Activated CD8-positive, alpha-beta memory T cell treated with anti-CD3 and anti-CD28 coated beads, Interleukin-2, amount 50 U/mL, for 48 hours (primary cell): ENCODE measurements around the gene KCNQ2.

Experiments used
- DNase-seq: peaks from one replicate; pipeline ENCODE4 v3.0.0-alpha.2; 2020

The KCNQ2 gene

GRCh38 chr20:63501818-63502670, 29.6 kb upstream of the KCNQ2 start:
- no peak for DNase-seq

DNA sequence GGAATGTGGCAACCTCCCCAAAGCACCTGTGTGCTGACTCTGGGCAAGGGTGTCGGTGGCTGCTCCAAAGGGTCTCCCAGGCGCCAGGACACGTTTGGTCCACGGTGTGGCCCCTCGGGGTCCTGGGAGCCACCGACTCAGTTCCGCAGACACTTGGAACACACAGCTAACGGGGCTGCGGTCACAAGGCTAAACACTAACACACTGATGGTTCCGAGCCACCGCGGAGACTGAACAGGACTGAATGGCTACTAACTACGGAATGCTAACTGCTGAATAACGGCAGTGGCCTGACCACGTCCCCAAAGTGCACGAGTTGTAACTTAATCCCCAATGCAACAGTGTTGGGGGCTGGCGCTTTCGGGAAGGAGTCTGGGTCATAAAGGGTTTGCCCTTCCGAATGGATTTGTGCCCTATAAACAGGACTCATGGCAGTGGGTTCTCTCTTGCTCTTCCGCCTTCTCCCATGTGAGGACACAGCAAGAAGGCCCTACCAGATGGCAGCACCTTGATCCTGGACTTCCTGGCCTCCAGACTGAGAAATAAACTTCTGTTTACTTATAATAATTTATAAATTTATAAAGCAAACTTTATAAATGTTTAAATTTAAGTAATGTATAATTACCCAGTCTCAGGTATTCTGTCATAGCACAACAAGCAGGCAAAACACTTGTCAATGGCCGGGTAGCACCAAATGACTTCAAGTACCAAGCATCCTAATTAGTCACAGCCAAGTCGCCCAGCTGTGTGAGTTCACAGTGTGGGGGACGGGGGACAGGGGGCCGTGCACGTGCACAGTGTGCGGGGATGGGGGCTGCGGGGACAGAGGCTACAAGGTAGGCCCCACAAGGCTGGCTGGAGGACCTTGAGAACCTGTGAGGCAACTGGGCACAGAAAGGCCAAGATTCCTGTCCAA, 28.7 kb upstream of the KCNQ2 start:
- DNase-seq = no peak

DNA sequence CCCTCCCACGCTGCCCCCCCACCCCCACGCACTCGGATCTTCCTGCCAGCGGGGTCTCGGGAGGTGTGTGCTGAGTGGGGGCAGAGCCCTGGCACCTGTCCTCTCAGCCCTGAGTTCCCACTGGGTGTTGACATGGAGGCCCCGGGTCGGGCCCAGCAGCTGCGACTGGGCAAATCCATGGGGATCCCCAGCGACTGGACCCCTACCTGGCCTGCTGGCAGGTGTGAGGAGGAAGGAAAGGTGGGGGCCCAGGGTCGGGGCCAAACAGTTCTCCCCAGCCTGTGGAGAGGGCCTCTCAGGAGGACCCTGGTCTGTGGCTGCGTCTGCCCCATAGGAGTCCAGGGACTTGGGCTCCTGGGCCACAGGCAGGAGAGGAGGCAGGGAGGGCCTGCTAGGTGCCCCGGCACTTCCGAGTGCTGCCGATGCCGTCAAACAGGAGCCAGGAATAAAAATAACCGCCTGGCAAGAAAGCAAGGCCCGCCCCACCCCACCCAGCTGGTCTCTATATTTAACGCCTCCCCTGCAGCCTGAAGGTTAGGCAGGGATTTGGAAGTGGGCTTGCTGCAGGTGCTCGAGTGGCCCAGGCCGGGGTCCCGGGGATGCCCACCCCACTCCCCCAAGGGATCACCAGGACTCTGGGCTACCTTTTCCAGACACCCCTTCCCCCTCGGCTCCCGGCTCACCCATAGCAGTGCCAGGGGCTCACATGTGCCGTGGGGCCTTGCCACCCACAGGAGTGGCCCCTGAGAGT, 27.9 kb upstream of the KCNQ2 start:
- DNase-seq = no peak

DNA sequence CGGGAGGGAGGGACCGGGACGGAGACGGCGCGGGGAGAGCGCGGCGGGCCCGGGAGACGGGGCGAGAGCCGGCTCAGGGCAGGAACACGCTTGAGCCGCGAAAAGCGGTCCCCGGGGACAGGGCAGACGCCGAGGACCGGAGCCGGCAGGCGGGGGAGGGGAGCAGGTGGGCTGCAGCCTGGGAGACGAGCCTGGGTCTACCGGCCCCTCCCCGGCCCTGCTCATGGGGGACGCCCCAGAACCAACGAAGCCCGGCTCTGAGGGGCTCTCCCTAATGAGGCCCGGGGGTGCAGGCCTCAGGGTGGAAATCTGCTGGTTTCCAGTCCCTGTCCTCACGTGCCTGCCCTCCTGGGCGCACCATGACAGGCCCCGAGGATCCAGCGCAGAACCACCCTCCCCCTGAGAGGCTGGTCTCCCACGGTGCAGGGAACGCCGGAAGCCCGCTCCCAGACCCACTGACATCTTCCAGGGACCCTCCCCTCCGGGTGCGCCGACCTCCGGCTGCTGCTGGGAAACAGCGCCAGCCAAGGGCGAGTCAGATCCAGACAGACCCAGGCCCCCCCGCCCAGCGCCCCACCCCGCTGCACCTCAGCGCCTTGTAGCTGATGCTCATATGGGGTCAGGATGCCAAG, 27.0 kb upstream of the KCNQ2 start:
- no peak for DNase-seq

- no peak for DNase-seq
These were observed 26.5 kb upstream of the KCNQ2 start, which contains the start of gene EEF1A2 for GRCh38 chr20:63498960-63499337. EEF1A2 (minus strand) TSS chr20:63499083; CDS start chr20:63497763, 1,320 bp downstream.

DNA sequence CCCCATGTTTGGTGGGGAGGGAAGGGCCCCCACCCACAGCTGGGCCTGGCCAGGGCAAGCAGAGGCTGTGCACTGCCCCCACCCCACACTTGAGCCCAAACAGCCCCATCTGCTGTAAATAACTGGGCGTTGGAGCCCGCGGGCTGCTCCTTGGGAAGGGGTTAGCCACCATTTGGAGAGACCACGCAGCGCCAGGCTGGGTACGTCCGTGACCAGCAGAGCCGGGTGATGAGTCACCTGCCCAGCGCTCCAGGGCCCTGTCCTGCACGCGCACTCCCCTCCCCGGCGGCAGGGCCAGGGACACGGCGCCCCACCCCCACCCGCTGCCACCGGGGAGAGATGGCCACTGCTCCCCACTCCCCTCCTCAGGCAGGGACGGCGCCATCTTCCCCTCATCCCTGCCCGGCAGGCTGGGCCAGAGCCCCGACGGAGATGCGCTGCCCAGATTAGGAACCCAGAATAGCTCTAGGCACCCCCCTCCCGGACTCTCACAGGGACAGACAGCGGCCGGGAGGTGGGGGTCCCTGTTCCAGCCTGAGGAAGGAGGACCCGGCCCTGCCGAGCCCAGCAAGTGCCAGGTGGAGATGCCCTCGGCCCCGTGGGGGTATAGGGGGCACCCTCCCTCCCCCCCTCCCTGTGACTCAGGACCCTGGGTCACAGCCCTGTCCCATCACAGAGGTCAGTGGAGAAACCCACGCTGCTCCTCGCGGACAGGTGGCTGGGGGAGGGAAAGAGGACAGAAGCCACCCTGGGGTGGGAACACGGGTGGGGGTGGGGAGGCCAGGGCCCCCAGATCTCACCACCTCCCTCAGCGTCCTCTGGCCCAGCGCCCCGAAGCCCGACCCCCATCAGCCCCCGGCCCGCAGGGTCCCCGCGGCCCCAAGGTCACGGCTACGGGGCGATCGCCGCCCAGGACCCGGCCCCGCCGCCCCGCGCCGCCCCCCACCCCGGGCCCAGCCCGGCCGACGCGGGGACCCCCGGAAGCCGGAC, 25.8 kb upstream of the KCNQ2 start:
- no peak for DNase-seq

DNA sequence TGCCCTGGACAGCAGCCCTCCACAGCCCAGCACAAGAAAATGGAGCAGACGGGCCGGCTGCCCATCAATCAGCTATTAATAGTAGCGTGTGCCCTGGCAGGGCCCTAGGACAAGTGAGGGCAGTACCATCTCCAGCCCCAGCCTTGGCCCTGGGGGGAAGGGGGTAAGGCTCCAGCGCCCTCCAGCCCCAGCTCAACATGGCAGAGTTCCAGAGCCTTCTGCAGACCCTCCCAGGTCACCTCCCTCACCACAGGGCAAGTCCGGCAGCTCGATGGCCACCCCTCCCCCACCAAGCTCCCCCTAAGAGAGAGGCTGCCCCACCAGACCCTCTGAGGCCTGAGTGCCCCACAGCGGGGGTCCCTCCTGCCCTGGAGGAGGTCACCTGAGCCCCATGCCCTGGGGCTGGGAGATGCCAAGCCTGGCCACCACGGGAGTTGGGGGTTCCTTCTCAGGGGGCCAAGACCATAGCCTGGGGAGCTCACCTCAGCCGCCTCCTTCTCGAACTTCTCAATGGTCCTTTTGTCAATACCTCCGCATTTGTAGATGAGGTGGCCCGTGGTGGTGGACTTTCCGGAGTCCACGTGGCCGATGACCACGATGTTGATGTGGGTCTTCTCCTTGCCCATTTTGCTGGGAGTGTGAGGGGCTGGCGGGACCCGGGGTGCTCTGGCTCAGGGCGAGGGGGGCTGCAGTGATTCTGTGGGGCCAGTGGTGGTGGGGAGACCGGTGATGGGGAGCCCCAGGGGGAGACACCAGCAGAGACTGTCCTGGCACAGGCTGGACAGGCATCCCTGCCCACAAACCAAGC, 24.9 kb upstream of the KCNQ2 start:
- DNase-seq = no peak

GRCh38 chr20:63496596-63497120, 24.2 kb upstream of the KCNQ2 start:
- DNase-seq = no peak

DNA sequence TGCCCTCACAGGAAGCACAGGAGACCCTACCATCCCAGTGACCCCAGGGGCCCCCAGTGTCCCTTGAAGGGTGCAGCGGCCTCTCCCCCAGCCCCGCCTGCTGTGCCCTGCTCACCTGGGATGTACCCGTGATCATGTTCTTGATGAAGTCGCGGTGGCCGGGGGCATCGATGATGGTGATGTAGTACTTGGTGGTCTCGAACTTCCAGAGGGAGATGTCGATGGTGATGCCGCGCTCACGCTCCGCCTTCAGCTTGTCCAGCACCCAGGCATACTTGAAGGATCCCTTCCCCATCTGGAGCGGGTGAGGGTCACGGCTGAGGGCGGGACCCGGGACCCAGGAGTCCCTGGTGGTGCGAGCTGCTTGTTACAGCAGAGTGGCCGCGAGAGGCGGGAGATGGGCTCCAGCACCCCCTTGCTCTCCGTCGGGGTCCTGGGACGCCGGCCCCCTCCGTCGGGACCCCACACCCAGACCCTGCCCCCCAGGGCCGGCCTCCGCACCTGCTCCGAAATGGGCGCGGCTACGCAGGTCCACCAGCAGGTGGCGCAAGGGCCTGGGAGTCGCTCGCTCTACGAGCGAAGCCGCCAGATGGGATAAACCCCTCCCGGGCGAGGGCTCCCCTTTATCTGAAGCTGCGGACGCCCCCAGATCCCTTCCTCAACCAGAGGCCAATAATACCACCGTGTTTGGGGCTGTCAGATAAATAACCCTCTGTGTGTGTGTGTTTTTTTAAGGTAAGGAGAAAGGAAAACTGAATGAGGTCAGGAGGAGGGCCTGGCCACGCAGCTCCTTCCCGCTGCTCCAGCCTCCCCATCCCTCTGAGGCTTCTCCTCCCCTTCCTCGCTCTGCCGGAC, 23.5 kb upstream of the KCNQ2 start:
- peak; percentile 93 for DNase-seq

DNA sequence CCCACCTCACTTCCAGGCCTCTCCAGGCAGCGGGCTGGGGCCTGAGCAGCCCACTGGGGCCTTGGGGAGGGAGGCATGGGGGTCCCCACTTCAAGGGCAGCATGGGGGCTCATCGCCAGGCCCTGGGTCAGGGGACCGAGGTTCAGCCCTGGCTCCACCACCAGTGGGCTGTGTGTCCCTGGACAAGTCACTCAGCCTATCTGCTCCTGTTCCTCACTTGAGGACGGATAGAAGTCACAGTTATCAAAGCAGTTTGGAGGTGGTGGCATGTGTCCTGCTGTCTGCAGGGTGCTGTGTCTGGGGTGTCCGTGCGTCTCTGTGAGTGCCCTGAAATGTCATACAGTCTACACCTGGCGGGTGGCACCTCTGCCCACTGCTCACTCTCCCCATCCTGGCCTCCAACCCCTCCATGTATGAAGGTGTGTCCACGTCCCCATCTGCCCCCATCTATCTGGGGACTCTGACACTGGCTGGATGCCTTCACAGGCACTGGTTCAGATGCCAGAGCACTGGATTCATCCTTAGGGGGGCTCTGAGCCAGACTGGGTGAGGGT, 22.8 kb upstream of the KCNQ2 start:
- DNase-seq = no peak

DNA sequence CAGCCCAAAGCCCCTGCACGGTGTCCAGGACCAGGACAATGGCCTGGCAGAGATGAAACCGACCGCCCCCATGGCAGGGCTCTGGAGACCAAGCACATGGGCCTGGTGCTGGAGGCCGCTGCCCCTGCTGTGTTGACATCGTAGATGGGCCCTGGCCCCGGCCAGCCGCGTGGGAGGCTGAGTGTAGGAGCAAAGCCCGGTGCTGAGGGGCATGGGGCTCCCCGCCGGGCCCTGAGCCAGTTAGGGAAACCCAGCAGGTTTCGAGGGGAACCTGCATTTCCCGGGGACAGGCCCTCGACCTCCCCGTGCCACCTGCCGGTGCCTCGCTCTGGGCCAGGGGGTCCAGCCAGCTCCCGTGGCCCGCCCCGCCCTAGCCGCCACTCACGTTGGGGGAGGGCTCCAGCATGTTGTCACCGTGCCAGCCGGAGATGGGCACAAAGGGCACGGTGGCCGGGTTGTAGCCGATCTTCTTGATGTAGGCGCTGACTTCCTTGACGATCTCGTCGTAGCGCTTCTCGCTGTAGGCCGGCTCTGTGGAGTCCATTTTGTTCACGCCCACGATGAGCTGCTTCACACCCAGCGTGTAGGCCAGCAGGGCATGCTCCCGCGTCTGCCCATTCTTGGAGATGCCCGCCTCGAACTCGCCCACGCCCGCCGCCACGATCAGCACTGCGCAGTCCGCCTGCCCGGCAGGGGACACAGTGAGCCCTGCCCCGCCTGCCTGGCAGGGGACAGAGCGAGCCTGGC, 22.1 kb upstream of the KCNQ2 start:
- no peak for DNase-seq

DNA sequence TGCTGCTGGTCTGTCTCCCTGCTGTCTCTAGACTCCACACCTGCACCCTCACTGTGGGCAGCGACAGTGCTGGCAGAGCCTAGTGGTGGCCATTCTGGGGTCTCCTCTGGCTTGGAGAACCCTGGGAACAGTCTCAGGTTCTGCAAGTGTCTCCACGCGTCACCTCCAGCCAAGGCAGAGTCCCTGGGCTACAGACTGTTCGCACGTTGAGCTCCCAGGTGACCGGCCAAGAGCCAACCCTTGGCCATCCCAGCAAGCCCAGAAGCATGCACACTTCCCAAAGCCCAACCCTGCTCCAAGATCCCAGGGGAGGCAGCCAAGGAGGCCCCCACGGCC, 21.6 kb upstream of the KCNQ2 start:
- no peak for DNase-seq

GRCh38 chr20:63493563-63494020, 21.1 kb upstream of the KCNQ2 start:
- no peak for DNase-seq

- DNase-seq = no peak
These were observed 20.5 kb upstream of the KCNQ2 start for GRCh38 chr20:63492982-63493381.

DNA sequence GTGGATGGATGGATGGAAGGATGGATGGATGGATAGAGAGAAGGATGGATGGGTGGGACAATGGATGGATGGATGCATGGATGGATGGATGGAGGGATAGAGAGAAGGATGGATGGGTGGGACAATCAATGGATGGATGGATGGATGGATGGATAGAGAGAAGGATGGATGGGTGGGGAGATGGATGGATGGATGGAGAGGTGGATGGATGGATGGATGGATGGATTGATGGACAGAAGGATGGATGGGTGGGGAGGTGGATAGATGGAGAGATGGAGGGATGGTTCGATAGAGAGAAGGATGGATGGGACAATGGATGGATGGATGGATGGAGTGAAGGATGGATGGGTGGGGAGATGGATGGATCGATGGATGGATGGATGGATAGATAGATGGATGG, 20.1 kb upstream of the KCNQ2 start:
- no peak for DNase-seq

- DNase-seq = no peak
These were observed 19.3 kb upstream of the KCNQ2 start for GRCh38 chr20:63491635-63492230.

- no peak for DNase-seq
These were observed 18.6 kb upstream of the KCNQ2 start for GRCh38 chr20:63491078-63491477.

- DNase-seq = no peak
These were observed 18.0 kb upstream of the KCNQ2 start for GRCh38 chr20:63490416-63490815.
